ENCODE data around the gene LAMC3.

The LAMC3 gene

DNA sequence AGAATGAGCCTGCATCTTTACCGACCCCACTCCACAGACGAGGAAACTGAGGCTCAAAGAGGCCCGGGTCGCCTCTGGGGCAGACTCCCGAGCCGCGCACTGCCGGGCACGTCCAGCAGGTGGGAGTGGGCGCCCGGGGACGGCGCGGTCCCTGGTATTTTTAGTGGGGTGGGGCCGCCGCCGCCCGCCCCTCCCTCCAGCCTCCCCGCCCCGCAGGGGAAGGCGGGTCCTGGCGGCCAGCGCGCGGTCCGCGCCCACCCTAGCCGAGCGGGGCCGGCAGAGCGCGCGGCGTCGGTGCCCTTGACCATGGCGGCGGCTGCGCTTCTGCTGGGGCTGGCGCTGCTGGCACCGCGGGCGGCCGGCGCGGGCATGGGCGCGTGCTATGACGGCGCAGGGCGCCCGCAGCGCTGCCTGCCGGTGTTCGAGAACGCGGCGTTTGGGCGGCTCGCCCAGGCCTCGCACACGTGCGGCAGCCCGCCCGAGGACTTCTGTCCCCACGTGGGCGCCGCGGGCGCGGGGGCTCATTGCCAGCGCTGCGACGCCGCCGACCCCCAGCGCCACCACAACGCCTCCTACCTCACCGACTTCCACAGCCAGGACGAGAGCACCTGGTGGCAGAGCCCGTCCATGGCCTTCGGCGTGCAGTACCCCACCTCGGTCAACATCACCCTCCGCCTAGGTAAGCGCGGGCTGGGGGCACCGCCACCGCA, at the start of gene LAMC3:
Gene LAMC3, plus strand, starts transcription at position 266 of the 710 bp plus-strand sequence. Its CDS starts 41 bp downstream, at position 307.
- ChIA-PET CTCF (interaction anchor here (1.0 kb wide), 1 partner anchor 139 kb away, joined by 3 read pairs; no protein-coding TSS in a partner anchor), POLR2A (no interaction called here)
- peak; percentile 71 for DNase-seq (ENCODE audit: extremely low spot score)
- TF ChIP-seq NFRKB (IDR thresholded peaks at IDR 0.05), result no peak
- no peak for TF ChIP-seq CTBP1 (IDR thresholded peaks at IDR 0.05; ENCODE audit: borderline replicate concordance)
- no peak for TF ChIP-seq TARDBP (IDR thresholded peaks at IDR 0.05)
- TF ChIP-seq FOXM1 (IDR thresholded peaks at IDR 0.05; ENCODE audit: borderline replicate concordance), result peak; percentile 40; the same call in 1 of the 2 replicates
- TF ChIP-seq L3MBTL2 (conservative IDR thresholded peaks at IDR 0.05), result no peak; the same call in 1 of the 2 replicates
- no peak for TF ChIP-seq SP1 (IDR thresholded peaks at IDR 0.05)
- TF ChIP-seq ARNT (IDR thresholded peaks at IDR 0.05), result 0 out of 2 replicates have a peak, but pooled peaks have one; percentile 16
- no peak for TF ChIP-seq FOXA1 (IDR thresholded peaks at IDR 0.05)
- no peak for TF ChIP-seq ELF4 (IDR thresholded peaks at IDR 0.05)
- no peak for TF ChIP-seq HDGF (IDR thresholded peaks at IDR 0.05; ENCODE audit: borderline replicate concordance)

- TF ChIP-seq NFRKB (IDR thresholded peaks at IDR 0.05), result no peak
- TF ChIP-seq BHLHE40 (IDR thresholded peaks at IDR 0.05; ENCODE audit: borderline replicate concordance), result no peak
- no peak for TF ChIP-seq FOXA1 (IDR thresholded peaks at IDR 0.05)
- TF ChIP-seq L3MBTL2 (conservative IDR thresholded peaks at IDR 0.05), result no peak
- no peak for TF ChIP-seq ZNF384 (IDR thresholded peaks at IDR 0.05)
- no peak for TF ChIP-seq SP1 (IDR thresholded peaks at IDR 0.05)
- TF ChIP-seq FOXM1 (IDR thresholded peaks at IDR 0.05; ENCODE audit: borderline replicate concordance), result no peak
- TF ChIP-seq ARNT (IDR thresholded peaks at IDR 0.05), result no peak
- TF ChIP-seq TARDBP (IDR thresholded peaks at IDR 0.05), result no peak
- no peak for TF ChIP-seq CTBP1 (IDR thresholded peaks at IDR 0.05; ENCODE audit: borderline replicate concordance)
- no peak for TF ChIP-seq HDGF (IDR thresholded peaks at IDR 0.05; ENCODE audit: borderline replicate concordance)
- ChIA-PET CTCF (no interaction called here), POLR2A (no interaction called here)
- DNase-seq (ENCODE audit: extremely low spot score), result no peak
These were observed 49.1 kb upstream of the LAMC3 start for GRCh38 chr9:130959809-130960334.

GRCh38 chr9:130960522-130961378, 48.2 kb upstream of the LAMC3 start:
- no peak for DNase-seq (ENCODE audit: extremely low spot score)
- POLR2A ChIA-PET, result no interaction called here
- CTCF ChIA-PET, result no interaction called here
- TF ChIP-seq FOXK2 (IDR thresholded peaks at IDR 0.05), result no peak
- TF ChIP-seq HDGF (IDR thresholded peaks at IDR 0.05; ENCODE audit: borderline replicate concordance), result no peak

DNA sequence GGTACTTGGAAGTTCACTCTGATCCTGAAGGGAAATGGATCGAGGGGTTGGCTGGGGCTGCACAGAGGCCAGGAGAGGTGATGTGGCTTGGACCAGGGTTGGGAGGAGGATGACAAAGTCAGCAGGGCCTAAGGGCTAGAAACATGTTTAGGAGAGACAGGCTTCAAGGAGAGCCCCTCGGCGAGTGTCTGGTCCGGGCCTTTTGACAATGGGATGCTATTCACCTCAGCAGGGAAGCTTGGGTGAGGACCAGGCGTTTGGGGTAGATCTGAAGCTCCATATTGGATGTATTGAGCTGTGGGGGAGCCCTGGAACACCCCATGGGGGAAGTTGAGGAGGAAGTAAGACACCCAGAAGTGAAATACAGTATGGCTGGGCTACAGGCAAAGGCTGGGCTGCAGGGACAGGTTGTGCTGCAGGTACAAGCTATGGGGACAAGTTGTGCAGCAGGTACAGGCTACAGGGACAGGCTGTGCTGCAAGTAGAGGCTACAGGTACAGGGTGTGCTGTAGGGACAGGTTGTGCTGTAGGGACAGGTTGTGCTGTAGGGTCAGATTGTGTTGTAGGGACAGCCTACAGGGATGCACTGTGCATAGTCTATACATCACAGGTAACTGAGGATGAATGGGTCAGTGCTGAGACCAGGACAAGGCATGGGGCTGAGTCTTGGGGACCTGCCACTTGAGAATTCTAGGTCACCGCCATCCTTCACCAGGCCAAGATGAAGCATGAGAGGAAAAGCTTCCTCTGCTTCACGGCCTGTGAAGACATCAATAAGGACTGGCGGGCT, 47.3 kb upstream of the LAMC3 start:
- no peak for DNase-seq (ENCODE audit: extremely low spot score)
- ChIA-PET POLR2A (interaction anchor here (0.7 kb wide), 1 partner anchor 12 kb away, joined by 3 read pairs; no protein-coding TSS in a partner anchor), CTCF (no interaction called here)
- TF ChIP-seq L3MBTL2 (conservative IDR thresholded peaks at IDR 0.05) (no peak), ZNF384 (IDR thresholded peaks at IDR 0.05) (no peak), ELF4 (IDR thresholded peaks at IDR 0.05) (no peak), HDGF (IDR thresholded peaks at IDR 0.05; ENCODE audit: borderline replicate concordance) (no peak), SP1 (IDR thresholded peaks at IDR 0.05) (no peak), SUZ12 (IDR thresholded peaks at IDR 0.05) (no peak), TARDBP (IDR thresholded peaks at IDR 0.05) (no peak), CTBP1 (IDR thresholded peaks at IDR 0.05; ENCODE audit: borderline replicate concordance) (no peak), ARNT (IDR thresholded peaks at IDR 0.05) (no peak), FOXK2 (IDR thresholded peaks at IDR 0.05) (no peak), NFRKB (IDR thresholded peaks at IDR 0.05) (no peak), LEF1 (IDR thresholded peaks at IDR 0.05; ENCODE audit: borderline replicate concordance) (no peak), FOXM1 (IDR thresholded peaks at IDR 0.05; ENCODE audit: borderline replicate concordance) (no peak), BHLHE40 (IDR thresholded peaks at IDR 0.05; ENCODE audit: borderline replicate concordance) (no peak), FOXA1 (IDR thresholded peaks at IDR 0.05) (no peak)
- TF ChIP-seq, protein P1, sequence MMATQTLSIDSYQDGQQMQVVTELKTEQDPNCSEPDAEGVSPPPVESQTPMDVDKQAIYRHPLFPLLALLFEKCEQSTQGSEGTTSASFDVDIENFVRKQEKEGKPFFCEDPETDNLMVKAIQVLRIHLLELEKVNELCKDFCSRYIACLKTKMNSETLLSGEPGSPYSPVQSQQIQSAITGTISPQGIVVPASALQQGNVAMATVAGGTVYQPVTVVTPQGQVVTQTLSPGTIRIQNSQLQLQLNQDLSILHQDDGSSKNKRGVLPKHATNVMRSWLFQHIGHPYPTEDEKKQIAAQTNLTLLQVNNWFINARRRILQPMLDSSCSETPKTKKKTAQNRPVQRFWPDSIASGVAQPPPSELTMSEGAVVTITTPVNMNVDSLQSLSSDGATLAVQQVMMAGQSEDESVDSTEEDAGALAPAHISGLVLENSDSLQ (IDR thresholded peaks at IDR 0.05), result no peak

- no peak for DNase-seq (ENCODE audit: extremely low spot score)
- no peak for TF ChIP-seq TARDBP (IDR thresholded peaks at IDR 0.05)
- TF ChIP-seq SP1 (IDR thresholded peaks at IDR 0.05), result no peak
- TF ChIP-seq ZNF384 (IDR thresholded peaks at IDR 0.05), result no peak
- no peak for TF ChIP-seq SUZ12 (IDR thresholded peaks at IDR 0.05)
- TF ChIP-seq, protein P1 (IDR thresholded peaks at IDR 0.05), result no peak
- no peak for TF ChIP-seq ELF4 (IDR thresholded peaks at IDR 0.05)
- no peak for TF ChIP-seq HDGF (IDR thresholded peaks at IDR 0.05; ENCODE audit: borderline replicate concordance)
- no peak for TF ChIP-seq FOXK2 (IDR thresholded peaks at IDR 0.05)
- TF ChIP-seq L3MBTL2 (conservative IDR thresholded peaks at IDR 0.05), result no peak
- no peak for TF ChIP-seq ARNT (IDR thresholded peaks at IDR 0.05)
- no peak for TF ChIP-seq FOXA1 (IDR thresholded peaks at IDR 0.05)
- no peak for TF ChIP-seq NFRKB (IDR thresholded peaks at IDR 0.05)
- TF ChIP-seq BHLHE40 (IDR thresholded peaks at IDR 0.05; ENCODE audit: borderline replicate concordance), result no peak
- TF ChIP-seq LEF1 (IDR thresholded peaks at IDR 0.05; ENCODE audit: borderline replicate concordance), result no peak
- CTCF ChIA-PET, result no interaction called here
- POLR2A ChIA-PET, result interaction anchor here (0.7 kb wide), 1 partner anchor 11 kb away, joined by 3 read pairs; no protein-coding TSS in a partner anchor
These were observed 46.3 kb upstream of the LAMC3 start for GRCh38 chr9:130962418-130963316.

Data from HEK293T (cell line).